Keratinocyte (primary cell): ENCODE results near the gene PACS2. TPM values are rescaled to one million over a fixed set of nuclear protein-coding genes. Genes with fewer than 3 reads are reported as not detected.

Experiments
- DNase-seq: peaks from one replicate; pipeline ENCODE4 v3.0.0-alpha.2; 2011; ENCODE audit warnings: low read depth, missing footprints, low spot score
- FAIRE-seq: peaks from 2 replicates; lab custom pipeline; 2011; peaks lifted over from hg19 to GRCh38; lab: Jason Lieb, UNC
- H2AFZ ChIP-seq: 2 replicates; pipeline ENCODE4 v1.6.0; 2012; ENCODE audit warnings: low read length, control low read depth, inconsistent platforms; ENCODE audit not compliant: control insufficient read depth
- H3K27ac ChIP-seq: 2 replicates; pipeline ENCODE4 v1.5.1; 2011; ENCODE audit warnings: low read length; ENCODE audit not compliant: control insufficient read depth, insufficient read depth
- H3K27me3 ChIP-seq: 3 replicates; pipeline ENCODE4 v1.6.0; 2011; ENCODE audit warnings: low read length; ENCODE audit not compliant: control insufficient read depth, insufficient read depth; ENCODE audit errors: extremely low read depth
- H3K36me3 ChIP-seq, 2 experiments: 2 replicates in 1 of 2; 3 replicates in 1 of 2; pipeline ENCODE4 v1.5.1; 2011; ENCODE audit warnings: low read length in 2 of 2, mild to moderate bottlenecking in 1 of 2; ENCODE audit not compliant: control insufficient read depth in 2 of 2, insufficient read depth in 2 of 2; ENCODE audit errors: extremely low read depth in 1 of 2
- H3K4me1 ChIP-seq: 3 replicates; pipeline ENCODE4 v1.5.1; 2011; ENCODE audit warnings: low read length; ENCODE audit not compliant: control insufficient read depth, insufficient read depth; ENCODE audit errors: extremely low read depth
- H3K4me2 ChIP-seq: 3 replicates; pipeline ENCODE4 v1.6.0; 2011; ENCODE audit warnings: low read depth, low read length; ENCODE audit not compliant: control insufficient read depth, insufficient read depth; ENCODE audit errors: extremely low read depth
- H3K4me3 ChIP-seq, 3 experiments: fragments of 200-600 bp in 1 of 3; sonication (generic) in 1 of 3; 2 replicates in 2 of 3; 3 replicates in 1 of 3; pipeline ENCODE4 v1.5.1; 2011 to 2016; ENCODE audit warnings: low read length in 3 of 3, mild to moderate bottlenecking in 3 of 3, control low read depth in 2 of 3, inconsistent platforms in 1 of 3, low read depth in 1 of 3, mixed read lengths in 1 of 3, mixed run types in 1 of 3, moderate library complexity in 1 of 3; ENCODE audit not compliant: control insufficient read depth in 2 of 3, insufficient read depth in 2 of 3; ENCODE audit errors: extremely low read depth in 1 of 3
- H3K79me2 ChIP-seq: 2 replicates; pipeline ENCODE4 v1.6.0; 2012; ENCODE audit warnings: low read length; ENCODE audit not compliant: control insufficient read depth, insufficient read depth
- H3K9ac ChIP-seq: 3 replicates; pipeline ENCODE4 v1.6.0; 2011; ENCODE audit warnings: low read length; ENCODE audit not compliant: control insufficient read depth, insufficient read depth; ENCODE audit errors: extremely low read depth
- H3K9me1 ChIP-seq: 3 replicates; pipeline ENCODE4 v1.6.0; 2011; ENCODE audit warnings: low read length; ENCODE audit not compliant: control insufficient read depth, insufficient read depth; ENCODE audit errors: extremely low read depth
- H3K9me3 ChIP-seq: 2 replicates; pipeline ENCODE4 v1.5.1; 2012; ENCODE audit warnings: low read depth, low read length; ENCODE audit not compliant: control insufficient read depth
- H4K20me1 ChIP-seq: 3 replicates; pipeline ENCODE4 v1.6.0; 2011; ENCODE audit warnings: low read length; ENCODE audit not compliant: control insufficient read depth, insufficient read depth; ENCODE audit errors: extremely low read depth
- CTCF ChIP-seq, 3 experiments: IDR thresholded peaks in 1 of 3; conservative IDR thresholded peaks in 1 of 3; optimal IDR thresholded peaks in 1 of 3; 2 replicates in 2 of 3; 3 replicates in 1 of 3; pipeline versions ENCODE3 to v1.5.1; 2011; ENCODE audit warnings: low read length in 3 of 3, mild to moderate bottlenecking in 3 of 3, moderate library complexity in 2 of 3, control low read depth in 1 of 3, inconsistent platforms in 1 of 3; ENCODE audit not compliant: insufficient read depth in 2 of 3; ENCODE audit errors: extremely low read depth in 1 of 3
- EZH2 ChIP-seq: IDR thresholded peaks from one replicate; pipeline ENCODE4 v1.6.1; 2012; ENCODE audit warnings: inconsistent platforms, mild to moderate bottlenecking, low read length, moderate library complexity
- dilution Hi-C: fragments of 300-500 bp; cut with MboI; formaldehyde crosslinking; loops from one replicate; pipeline ENCODE4 v1.7.0; 2020; ENCODE audit warnings: low sequenced_read_pairs; ENCODE audit not compliant: extremely low pct_ligation_motif_present
- polyA plus RNA-seq, 5 experiments: library from polyadenylated mRNA; depleted of rRNA in 3 of 5; stranded (reverse) in 3 of 5; stranded (forward) in 1 of 5; unstranded in 1 of 5; fragments of >200 nt; gene quantifications; 1 replicate in 1 of 5; 2 replicates in 3 of 5; 3 replicates in 1 of 5; pipeline versions ENCODE4 v1.2.1 to v1.2.3, GENCODE V29; 2011 to 2012; ENCODE audit warnings: missing spikeins in 2 of 5, low read depth in 1 of 5, low replicate concordance in 1 of 5

PACS2 gene
- polyA plus RNA-seq, 1 donor (not counting 4 experiments of a cell fraction or from before 2014, with no cell fraction given): 11.8 TPM

- Histone ChIP-seq H3K4me3 (no peak overlapping the region), H3K27ac (no peak overlapping the region)
Measured at GRCh38 chr14:105329411-105330150, 15.0 kb downstream of the PACS2 start.

DNA sequence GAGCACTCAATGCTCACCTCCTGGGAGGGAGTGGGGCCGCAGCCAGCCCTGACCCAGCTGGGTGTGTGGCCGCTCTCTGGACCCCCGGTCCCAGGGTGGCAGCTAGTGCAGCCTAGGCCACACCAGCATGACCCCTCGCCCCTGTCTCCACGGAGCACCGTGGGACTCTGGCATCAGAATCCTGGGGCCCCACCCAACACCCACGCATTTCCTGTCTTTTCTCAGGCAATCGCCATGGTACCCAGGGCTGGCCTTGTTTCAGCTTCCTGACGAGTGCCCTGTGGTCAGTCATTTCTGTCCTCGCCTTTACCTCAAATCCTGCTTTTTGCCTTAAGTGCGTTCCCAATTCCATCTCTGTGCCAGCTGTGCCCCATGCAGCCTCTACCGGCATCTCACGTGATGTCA lies 15.9 kb downstream of the PACS2 start:
- H3K9ac ChIP-seq: no peak overlapping the region
- H3K9me3 ChIP-seq: no peaks in the 10 kb centered on the region
- no peaks in the 10 kb centered on the region for H3K9me1 ChIP-seq
- no peaks in the 10 kb centered on the region for H3K27me3 ChIP-seq
- H3K79me2 ChIP-seq: peaks cover 19% of the 10 kb centered on the region
- TF ChIP-seq EZH2: no peak
- TF ChIP-seq CTCF (optimal IDR thresholded peaks at IDR 0.05 in 1 of 3, IDR thresholded peaks at IDR 0.05 in 1 of 3, conservative IDR thresholded peaks at IDR 0.05 in 1 of 3; ENCODE audit: extremely low read depth in 1 of 3, insufficient read depth in 2 of 3, low read length in 3 of 3): no peak
- H3K4me3 ChIP-seq: no peak overlapping the region
- H3K36me3 ChIP-seq: no peaks in the 10 kb centered on the region
- no peak overlapping the region for H3K27ac ChIP-seq
- dilution Hi-C loops: no loop called here
- DNase-seq: no peak
- no peak for FAIRE-seq
- no peak overlapping the region for H2AFZ ChIP-seq
- peaks cover 2% of the 10 kb centered on the region for H4K20me1 ChIP-seq
- no peaks in the 10 kb centered on the region for H3K4me1 ChIP-seq
- H3K4me2 ChIP-seq: no peak overlapping the region

More at GRCh38 chr14:105329411-105330150, 15.0 kb downstream of the PACS2 start:
- H2AFZ ChIP-seq: no peak overlapping the region
- H3K36me3 ChIP-seq: no peaks in the 10 kb centered on the region
- H3K4me1 ChIP-seq: no peaks in the 10 kb centered on the region
- H3K4me2 ChIP-seq: no peak overlapping the region
- H3K79me2 ChIP-seq: peaks cover 23% of the 10 kb centered on the region
- no peak overlapping the region for H3K9ac ChIP-seq
- H3K9me1 ChIP-seq: no peaks in the 10 kb centered on the region
- no peaks in the 10 kb centered on the region for H3K9me3 ChIP-seq
- no peak for DNase-seq
- dilution Hi-C loops: no loop called here
- peaks cover 2% of the 10 kb centered on the region for H4K20me1 ChIP-seq
- H3K27me3 ChIP-seq: no peaks in the 10 kb centered on the region
- TF ChIP-seq CTCF (optimal IDR thresholded peaks at IDR 0.05 in 1 of 3, IDR thresholded peaks at IDR 0.05 in 1 of 3, conservative IDR thresholded peaks at IDR 0.05 in 1 of 3; ENCODE audit: extremely low read depth in 1 of 3, insufficient read depth in 2 of 3, low read length in 3 of 3) (no peak), EZH2 (no peak)
- FAIRE-seq: no peak
